Prostate gland (tissue), 2 donors: ENCODE results near the gene BANF1.

Source experiments
- POLR2A ChIP-seq: fragments of 450-650 bp; IDR thresholded peaks from one replicate; pipeline ENCODE4 v1.6.1; 2016; ENCODE audit warnings: antibody characterized with exemption, mild to moderate bottlenecking
- POLR2AphosphoS5 ChIP-seq: sonication (generic); formaldehyde crosslinking; IDR thresholded peaks from one replicate; pipeline ENCODE4 v1.6.1; 2017; ENCODE audit warnings: antibody characterized with exemption
- TF ChIP-seq, protein P1 (sequence below), 4 experiments: fragments of 200-600 bp in 2 of 4; fragments of 450-650 bp in 2 of 4; sonication (generic) in 2 of 4; IDR thresholded peaks; 1 replicate in 3 of 4; 2 replicates in 1 of 4; pipeline ENCODE4 v1.5.1; 2016 to 2019; ENCODE audit warnings: antibody characterized with exemption in 4 of 4, mild to moderate bottlenecking in 2 of 4, moderate library complexity in 2 of 4

- TF ChIP-seq, protein P1, sequence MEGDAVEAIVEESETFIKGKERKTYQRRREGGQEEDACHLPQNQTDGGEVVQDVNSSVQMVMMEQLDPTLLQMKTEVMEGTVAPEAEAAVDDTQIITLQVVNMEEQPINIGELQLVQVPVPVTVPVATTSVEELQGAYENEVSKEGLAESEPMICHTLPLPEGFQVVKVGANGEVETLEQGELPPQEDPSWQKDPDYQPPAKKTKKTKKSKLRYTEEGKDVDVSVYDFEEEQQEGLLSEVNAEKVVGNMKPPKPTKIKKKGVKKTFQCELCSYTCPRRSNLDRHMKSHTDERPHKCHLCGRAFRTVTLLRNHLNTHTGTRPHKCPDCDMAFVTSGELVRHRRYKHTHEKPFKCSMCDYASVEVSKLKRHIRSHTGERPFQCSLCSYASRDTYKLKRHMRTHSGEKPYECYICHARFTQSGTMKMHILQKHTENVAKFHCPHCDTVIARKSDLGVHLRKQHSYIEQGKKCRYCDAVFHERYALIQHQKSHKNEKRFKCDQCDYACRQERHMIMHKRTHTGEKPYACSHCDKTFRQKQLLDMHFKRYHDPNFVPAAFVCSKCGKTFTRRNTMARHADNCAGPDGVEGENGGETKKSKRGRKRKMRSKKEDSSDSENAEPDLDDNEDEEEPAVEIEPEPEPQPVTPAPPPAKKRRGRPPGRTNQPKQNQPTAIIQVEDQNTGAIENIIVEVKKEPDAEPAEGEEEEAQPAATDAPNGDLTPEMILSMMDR (IDR thresholded peaks at IDR 0.05) = no peak
- TF ChIP-seq POLR2A = no peak
- no peak for TF ChIP-seq POLR2AphosphoS5
Observed at GRCh38 chr11:65958291-65958690, 44.0 kb upstream of the BANF1 start.
